Heart left ventricle (tissue), 13 donors: ENCODE results near the gene SCAF1.

Experiments used
- POLR2A ChIP-seq, 2 donors: fragments of 450-650 bp; IDR thresholded peaks; one replicate each; pipeline ENCODE4 v1.6.1; 2017; ENCODE audit warnings: antibody characterized with exemption in 2 of 2, mild to moderate bottlenecking in 2 of 2, moderate library complexity in 2 of 2
- TF ChIP-seq, protein P1 (sequence below), 12 donors: fragments of 200-600 bp; sonication (generic) in 4 of 12; IDR thresholded peaks; one replicate each; pipeline versions ENCODE4 v1.5.0 to v1.8.0; 2018 to 2022; ENCODE audit warnings: antibody characterized with exemption in 12 of 12, mild to moderate bottlenecking in 5 of 12
- donor health status: ischemic (EF 13 %, LVEDD 7.1; RV severe dilation, severe dysfunction).
- donor health status: DM: no; HTN: yes; CAD: no.
- donor health status: DM: no; HTN: no; CAD: no.
- donor health status: ischemic (EF 25% LVEDD 6.9; RV normal size, moderate dysfunction).
- donor health status: ischemic (EF 25% LVEDD 5.7; RV mildly dilated, moderate dysfunction).
- donor health status: ischemic (EF 35%, LVEDD 5.7; RV mildly dilated, moderate dysfunction).
- donor health status: nonischemic (EF 11% LVEDD 7.7; RV severe dilation, severe dysfunction).
- donor health status: DM: yes; HTN: yes; CAD: no.
- donor health status: PGD.
- donor health status: ischemic (EF 29% LVEDD 5.4; RV normal size, mild dysfunction).
- donor health status: nonischemic (EF 23%, LVEDD 6.1; RV moderate dilation, normal function).

DNA sequence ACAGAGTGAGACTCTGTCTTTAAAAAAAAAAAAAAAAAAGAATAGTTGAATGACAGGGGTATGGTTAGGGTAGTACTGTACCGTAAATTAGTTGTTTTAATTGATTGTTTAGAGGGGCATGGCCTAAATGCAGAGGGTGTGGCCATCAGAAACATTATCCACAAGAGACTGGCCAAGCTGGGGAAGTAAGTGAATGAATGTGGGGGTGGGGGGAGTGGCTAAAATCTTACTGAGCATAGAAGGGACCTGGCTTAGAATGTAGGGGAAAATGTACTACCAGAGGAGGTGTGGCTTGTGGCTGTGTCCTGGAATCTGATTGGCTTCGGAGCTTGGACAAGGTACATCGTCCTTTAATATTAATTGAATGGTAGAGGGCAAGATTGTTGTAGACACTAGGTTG is 27.5 kb downstream of the SCAF1 start:
- TF ChIP-seq, protein P1, sequence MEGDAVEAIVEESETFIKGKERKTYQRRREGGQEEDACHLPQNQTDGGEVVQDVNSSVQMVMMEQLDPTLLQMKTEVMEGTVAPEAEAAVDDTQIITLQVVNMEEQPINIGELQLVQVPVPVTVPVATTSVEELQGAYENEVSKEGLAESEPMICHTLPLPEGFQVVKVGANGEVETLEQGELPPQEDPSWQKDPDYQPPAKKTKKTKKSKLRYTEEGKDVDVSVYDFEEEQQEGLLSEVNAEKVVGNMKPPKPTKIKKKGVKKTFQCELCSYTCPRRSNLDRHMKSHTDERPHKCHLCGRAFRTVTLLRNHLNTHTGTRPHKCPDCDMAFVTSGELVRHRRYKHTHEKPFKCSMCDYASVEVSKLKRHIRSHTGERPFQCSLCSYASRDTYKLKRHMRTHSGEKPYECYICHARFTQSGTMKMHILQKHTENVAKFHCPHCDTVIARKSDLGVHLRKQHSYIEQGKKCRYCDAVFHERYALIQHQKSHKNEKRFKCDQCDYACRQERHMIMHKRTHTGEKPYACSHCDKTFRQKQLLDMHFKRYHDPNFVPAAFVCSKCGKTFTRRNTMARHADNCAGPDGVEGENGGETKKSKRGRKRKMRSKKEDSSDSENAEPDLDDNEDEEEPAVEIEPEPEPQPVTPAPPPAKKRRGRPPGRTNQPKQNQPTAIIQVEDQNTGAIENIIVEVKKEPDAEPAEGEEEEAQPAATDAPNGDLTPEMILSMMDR (IDR thresholded peaks at IDR 0.05), result no peak
- no peak for TF ChIP-seq POLR2A (IDR thresholded peaks at IDR 0.05)
